Activated naive CD8-positive, alpha-beta T cell treated with anti-CD3 and anti-CD28 coated beads, Interleukin-2, amount 50 U/mL, for 24 hours (primary cell): ENCODE results near the gene GTF2F2.

Source experiments
- ATAC-seq: fragments of 150-1000 bp; cut with Tn5 transposase; one replicate; pipeline ENCODE4 v1.10.0; 2021
- DNase-seq: peaks from one replicate; pipeline ENCODE4 v3.0.0; 2021
- H3K27ac Mint-ChIP-seq: one replicate; pipeline ENCODE4 v1.8.0; 2021; ENCODE audit warnings: mild to moderate bottlenecking, mixed read lengths
- H3K27me3 Mint-ChIP-seq: one replicate; pipeline ENCODE4 v1.8.0; 2021; ENCODE audit warnings: mixed read lengths
- H3K36me3 Mint-ChIP-seq: one replicate; pipeline ENCODE4 v1.8.0; 2021; ENCODE audit warnings: low read depth, mixed read lengths
- H3K4me1 Mint-ChIP-seq: one replicate; pipeline ENCODE4 v1.8.0; 2021; ENCODE audit warnings: mixed read lengths
- H3K4me3 Mint-ChIP-seq: one replicate; pipeline ENCODE4 v1.8.0; 2021; ENCODE audit warnings: mild to moderate bottlenecking, moderate library complexity, mixed read lengths
- H3K9me3 Mint-ChIP-seq: one replicate; pipeline ENCODE4 v1.8.0; 2021; ENCODE audit warnings: mixed read lengths

Gene GTF2F2, protein sequence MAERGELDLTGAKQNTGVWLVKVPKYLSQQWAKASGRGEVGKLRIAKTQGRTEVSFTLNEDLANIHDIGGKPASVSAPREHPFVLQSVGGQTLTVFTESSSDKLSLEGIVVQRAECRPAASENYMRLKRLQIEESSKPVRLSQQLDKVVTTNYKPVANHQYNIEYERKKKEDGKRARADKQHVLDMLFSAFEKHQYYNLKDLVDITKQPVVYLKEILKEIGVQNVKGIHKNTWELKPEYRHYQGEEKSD

DNA sequence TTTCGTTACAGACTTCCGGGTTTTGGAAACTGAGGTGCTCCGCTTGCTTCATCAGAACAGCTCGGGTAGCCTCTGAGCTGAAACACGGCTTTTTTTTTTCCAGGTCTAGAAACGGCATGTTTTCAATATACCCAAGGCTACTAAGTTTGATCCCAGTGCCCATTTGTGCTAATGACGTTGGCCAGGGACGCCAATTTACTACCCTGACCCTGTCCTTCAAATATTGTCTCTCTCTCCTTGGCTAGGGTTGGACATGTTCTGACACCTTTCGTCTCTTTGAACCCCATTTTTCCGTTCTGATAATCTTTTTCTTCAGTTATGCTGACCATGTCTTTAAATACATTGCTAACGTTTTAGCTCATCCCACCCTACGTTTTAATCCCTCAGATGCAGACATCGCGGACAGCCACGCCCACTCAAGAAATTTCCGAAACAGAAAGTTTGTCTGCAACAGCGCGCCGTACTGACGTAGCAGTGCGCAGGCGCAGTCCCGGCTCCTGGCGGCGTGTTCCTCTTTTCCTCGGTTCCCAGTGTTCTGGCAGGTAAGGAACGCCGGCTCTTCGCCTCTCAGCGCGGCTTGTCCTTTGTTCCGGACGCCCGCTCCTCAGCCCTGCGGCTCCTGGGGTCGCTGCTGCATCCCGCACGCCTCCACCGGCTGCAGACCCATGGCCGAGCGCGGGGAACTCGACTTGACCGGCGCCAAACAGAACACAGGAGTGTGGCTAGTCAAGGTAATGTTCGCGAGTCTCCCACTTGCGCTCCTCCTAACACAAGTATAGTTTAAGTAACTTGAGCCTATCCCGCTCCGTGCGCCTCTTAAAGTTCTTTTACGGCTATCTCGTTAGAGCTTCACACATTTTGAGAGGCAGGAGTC, at the start of gene GTF2F2:
TSS of gene GTF2F2 (plus strand) at position 520 of the 874 bp plus-strand sequence. CDS start at position 666, 146 bp downstream.
- Mint-ChIP-seq H3K9me3 (no peaks in the 10 kb centered on the region), H3K27ac (no peak within 1 kb of the TSS), H3K27me3 (no peaks in the 10 kb centered on the region), H3K4me1 (peaks cover 8% of the 10 kb centered on the region), H3K36me3 (peaks cover 5% of the 10 kb centered on the region), H3K4me3 (no peak within 1 kb of the TSS)
- ATAC-seq: peak; percentile 75
- peak; percentile 92 for DNase-seq

DNA sequence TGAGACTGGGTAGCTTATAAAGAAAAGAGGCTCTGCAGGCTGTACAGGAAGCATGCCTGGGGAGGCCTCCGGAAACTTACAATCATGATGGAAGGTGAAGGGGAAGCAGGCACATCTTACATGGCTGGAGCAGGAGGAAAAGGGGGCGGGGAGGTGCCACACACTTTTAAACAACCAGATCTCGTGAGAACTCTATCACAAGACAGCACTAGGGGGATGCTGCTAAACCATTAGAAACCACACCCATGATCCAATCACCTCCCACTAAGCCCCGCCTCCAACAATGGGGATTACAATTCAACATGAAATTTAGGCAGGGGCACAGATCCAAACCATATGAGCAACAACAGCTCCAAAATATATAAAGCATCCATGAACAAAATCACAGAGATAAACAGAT, 46.5 kb upstream of the GTF2F2 start:
- DNase-seq (no peak), ATAC-seq (no peak)
- Mint-ChIP-seq H3K27me3 (peaks cover 16% of the 10 kb centered on the region), H3K27ac (peak overlapping the region; percentile 29), H3K36me3 (no peaks in the 10 kb centered on the region), H3K4me1 (no peaks in the 10 kb centered on the region), H3K4me3 (no peak overlapping the region), H3K9me3 (no peaks in the 10 kb centered on the region)

DNA sequence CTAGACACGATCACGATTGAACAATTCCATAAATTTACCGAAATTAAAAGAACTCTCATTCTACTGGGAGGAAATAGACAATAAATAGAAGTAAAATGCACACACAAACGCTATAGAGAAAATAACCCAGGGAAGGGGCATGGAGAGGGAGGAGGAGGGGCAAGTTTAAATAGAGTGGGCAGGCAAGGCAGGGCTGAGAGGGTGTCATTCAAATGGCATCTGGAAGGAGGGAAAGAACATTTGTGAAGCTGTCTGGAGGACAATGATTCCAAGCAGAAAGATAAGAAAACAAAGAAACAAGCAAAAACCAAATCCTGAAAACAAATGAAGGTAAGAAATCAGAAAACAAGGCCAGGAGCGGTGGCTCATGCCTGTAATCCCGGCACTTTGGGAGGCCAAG, 45.6 kb upstream of the GTF2F2 start:
- no peaks in the 10 kb centered on the region for H3K36me3 Mint-ChIP-seq
- H3K9me3 Mint-ChIP-seq: no peaks in the 10 kb centered on the region
- H3K27me3 Mint-ChIP-seq: peaks cover 13% of the 10 kb centered on the region
- no peaks in the 10 kb centered on the region for H3K4me1 Mint-ChIP-seq
- H3K27ac Mint-ChIP-seq: no peak overlapping the region
- no peak overlapping the region for H3K4me3 Mint-ChIP-seq
- DNase-seq (no peak), ATAC-seq (no peak)

DNA sequence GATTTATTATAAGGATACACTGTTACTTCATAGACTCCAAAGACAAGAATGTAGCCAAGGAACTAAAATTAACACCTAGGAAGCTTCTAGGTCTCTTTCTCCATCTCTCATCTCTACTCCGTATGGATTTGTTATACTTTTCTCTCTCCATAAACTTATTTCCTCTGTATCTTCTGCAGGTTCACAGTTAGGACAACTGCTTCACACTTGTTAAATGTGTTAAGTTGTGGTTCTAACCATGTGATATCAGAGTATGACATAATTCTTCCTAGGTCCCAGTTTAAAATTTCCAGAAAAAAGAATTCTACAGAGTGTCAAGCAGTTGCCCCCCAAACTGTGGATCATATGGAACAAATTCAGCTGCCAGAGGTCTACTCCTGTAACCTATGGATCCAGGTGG, 42.3 kb upstream of the GTF2F2 start:
- Mint-ChIP-seq H3K4me1 (no peaks in the 10 kb centered on the region), H3K9me3 (no peaks in the 10 kb centered on the region), H3K36me3 (no peaks in the 10 kb centered on the region), H3K27me3 (peaks cover 13% of the 10 kb centered on the region), H3K4me3 (no peak overlapping the region), H3K27ac (no peak overlapping the region)
- no peak for DNase-seq
- ATAC-seq: no peak

DNA sequence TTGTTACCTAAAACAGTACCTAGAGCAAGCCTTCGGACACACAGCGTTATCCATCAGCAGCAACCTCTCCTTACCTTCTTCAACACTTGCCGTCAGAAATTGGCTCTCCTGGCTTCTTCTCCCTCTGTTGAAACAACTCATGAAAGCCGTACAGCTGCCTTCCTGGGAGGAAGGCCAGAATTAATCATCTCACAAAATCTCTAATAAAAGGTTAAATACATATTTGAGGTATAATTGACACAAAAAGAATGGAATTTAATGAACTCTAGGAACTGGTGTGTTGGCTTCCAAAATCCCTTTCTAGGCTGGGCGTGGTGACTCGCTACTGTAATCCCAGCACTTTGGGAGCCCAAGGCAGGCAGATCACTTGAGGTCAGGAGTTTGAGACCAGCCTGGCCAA, 37.3 kb upstream of the GTF2F2 start:
- no peaks in the 10 kb centered on the region for H3K9me3 Mint-ChIP-seq
- DNase-seq (no peak), ATAC-seq (no peak)
- H3K4me3 Mint-ChIP-seq: no peak overlapping the region
- peaks cover 3% of the 10 kb centered on the region for H3K27me3 Mint-ChIP-seq
- H3K4me1 Mint-ChIP-seq: no peaks in the 10 kb centered on the region
- no peaks in the 10 kb centered on the region for H3K36me3 Mint-ChIP-seq
- no peak overlapping the region for H3K27ac Mint-ChIP-seq

DNA sequence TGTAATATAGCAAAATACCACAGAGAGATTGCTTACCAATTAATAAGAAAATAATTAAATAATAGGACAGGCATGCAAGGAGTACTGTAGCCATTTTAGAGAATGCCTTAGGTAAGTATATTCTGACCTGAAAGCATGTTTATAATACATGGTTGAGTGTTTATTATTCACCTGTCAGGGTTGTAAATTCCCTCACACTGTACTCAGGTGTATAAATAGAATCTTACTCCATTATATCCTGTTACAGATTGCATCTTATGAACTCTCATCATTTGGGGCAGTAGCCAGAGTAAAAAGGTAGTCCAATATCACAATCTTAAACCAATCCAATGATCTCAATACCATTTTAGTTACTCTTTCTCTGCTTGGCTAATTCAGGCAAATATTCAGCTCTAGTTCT, 35.8 kb upstream of the GTF2F2 start:
- ATAC-seq: no peak
- Mint-ChIP-seq H3K36me3 (no peaks in the 10 kb centered on the region), H3K4me3 (no peak overlapping the region)

DNA sequence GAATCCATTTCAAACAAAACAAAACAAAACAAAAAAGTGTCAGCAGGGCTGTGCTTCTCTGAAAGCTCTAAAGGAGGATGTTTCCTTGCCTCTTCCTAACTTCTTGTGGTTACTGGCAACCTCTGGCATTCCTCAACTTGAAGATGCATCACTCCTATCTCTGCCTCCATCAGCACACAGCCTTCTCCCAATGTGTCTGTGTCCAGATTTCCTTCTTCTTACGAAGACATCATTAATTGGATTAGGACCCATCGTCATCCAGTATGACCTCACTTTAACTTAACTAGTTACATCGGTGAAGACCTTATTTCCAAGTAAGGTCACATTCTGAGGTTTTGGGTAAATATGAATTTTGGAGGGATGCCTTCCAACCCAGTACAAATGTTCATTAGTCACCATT, 33.8 kb upstream of the GTF2F2 start:
- Mint-ChIP-seq H3K4me3 (no peak overlapping the region), H3K27ac (no peak overlapping the region), H3K36me3 (no peaks in the 10 kb centered on the region), H3K27me3 (peaks cover 11% of the 10 kb centered on the region), H3K4me1 (no peaks in the 10 kb centered on the region), H3K9me3 (no peaks in the 10 kb centered on the region)
- ATAC-seq (no peak), DNase-seq (no peak)

More for the DNA sequence above, 35.8 kb upstream of the GTF2F2 start:
- H3K9me3 Mint-ChIP-seq: no peaks in the 10 kb centered on the region
- H3K27ac Mint-ChIP-seq: no peak overlapping the region
- no peak for DNase-seq
- peaks cover 2% of the 10 kb centered on the region for H3K27me3 Mint-ChIP-seq
- no peaks in the 10 kb centered on the region for H3K4me1 Mint-ChIP-seq

DNA sequence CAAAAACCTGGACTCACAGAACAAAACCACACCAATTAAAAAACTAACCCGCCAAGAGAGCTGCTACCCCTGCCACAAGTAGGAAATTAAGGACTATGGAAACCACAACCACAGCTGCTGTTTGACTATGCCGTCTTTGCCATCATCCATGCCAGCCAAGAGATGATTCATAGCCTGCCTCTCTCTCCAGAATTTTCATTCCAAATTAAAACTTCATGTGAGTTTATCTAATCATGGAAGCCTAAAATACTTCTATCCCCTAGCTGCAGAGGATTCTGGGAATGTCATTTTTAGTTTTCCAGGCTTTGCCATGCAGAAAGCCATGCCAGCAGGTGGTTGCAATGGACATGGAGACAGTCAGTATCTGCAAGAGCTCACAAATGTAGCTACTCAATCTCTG, 27.6 kb upstream of the GTF2F2 start:
- peaks cover 18% of the 10 kb centered on the region for H3K27me3 Mint-ChIP-seq
- DNase-seq (no peak), ATAC-seq (no peak)
- no peaks in the 10 kb centered on the region for H3K9me3 Mint-ChIP-seq
- no peak overlapping the region for H3K27ac Mint-ChIP-seq
- H3K4me1 Mint-ChIP-seq: peaks cover 4% of the 10 kb centered on the region
- H3K36me3 Mint-ChIP-seq: no peaks in the 10 kb centered on the region
- no peak overlapping the region for H3K4me3 Mint-ChIP-seq

DNA sequence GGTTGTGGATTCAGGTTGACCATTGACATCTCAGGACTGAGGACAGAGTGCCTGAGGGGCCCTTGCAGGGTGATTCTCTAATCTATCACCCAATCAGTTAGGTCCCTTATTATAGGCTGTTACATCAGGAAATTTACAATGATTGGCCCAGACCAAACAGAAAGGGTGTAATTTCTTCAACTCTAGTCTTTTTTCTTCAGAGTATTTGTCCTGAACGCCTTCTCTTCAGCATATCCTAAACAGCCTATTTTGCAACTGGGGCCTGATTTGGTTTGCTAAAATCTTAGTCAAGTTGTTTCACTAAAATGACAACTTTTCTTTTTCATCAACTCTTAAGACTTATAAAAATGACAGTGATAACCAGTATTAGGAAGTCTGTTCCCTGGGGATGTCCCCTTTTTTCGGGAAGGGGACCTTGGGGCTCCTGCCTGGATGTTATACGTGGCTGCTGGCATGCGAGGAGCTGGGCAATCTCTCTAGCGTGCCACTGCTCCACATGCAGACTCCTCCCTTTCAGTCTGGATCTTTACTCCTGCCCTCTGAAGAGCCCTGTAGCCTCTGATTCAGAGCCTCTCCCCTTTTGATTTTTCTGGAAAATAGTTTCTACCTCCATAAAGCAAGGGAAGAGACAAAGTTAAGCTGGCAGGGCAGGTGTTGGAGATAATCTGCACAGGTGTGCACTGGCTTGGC, 19.6 kb upstream of the GTF2F2 start:
- Mint-ChIP-seq H3K4me3 (no peak overlapping the region), H3K27ac (no peak overlapping the region), H3K36me3 (no peaks in the 10 kb centered on the region), H3K27me3 (peaks cover 5% of the 10 kb centered on the region), H3K4me1 (no peaks in the 10 kb centered on the region), H3K9me3 (no peaks in the 10 kb centered on the region)
- ATAC-seq: no peak
- no peak for DNase-seq

DNA sequence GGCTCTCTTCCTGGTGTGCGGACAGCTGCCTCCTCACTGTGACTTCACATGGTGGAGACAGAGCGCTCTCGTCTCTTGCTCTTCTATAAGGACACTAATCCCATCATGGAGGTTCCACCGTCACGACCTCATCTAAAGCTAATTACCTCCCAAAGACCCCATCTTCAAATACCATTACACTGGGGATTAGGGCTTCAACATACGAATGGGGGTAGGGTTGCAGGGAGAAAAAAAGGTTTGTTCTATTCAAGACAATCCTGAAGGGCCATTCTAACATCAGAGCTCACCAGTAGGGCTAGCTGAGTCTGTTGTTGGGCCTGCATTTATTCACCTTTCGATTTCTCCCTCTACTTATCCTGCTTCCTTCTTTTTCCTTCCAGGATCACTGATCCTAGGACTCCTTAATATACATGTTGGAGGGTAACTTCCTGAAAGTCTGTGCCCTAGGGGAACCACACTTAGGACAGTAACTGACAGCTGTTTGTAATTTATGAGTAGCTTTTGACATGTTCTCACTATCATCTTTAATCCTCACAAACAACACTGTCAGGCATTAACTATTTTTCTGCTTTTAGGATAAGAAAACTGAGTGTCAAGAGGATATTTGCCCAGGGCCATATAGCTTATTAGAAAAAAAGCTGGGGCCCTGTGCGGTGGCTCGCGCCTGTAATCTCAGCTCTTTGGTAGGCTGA, 18.8 kb upstream of the GTF2F2 start:
- Mint-ChIP-seq H3K36me3 (no peaks in the 10 kb centered on the region), H3K27me3 (peaks cover 7% of the 10 kb centered on the region), H3K4me3 (no peak overlapping the region), H3K9me3 (no peaks in the 10 kb centered on the region), H3K27ac (no peak overlapping the region), H3K4me1 (no peaks in the 10 kb centered on the region)
- no peak for ATAC-seq
- DNase-seq: no peak

DNA sequence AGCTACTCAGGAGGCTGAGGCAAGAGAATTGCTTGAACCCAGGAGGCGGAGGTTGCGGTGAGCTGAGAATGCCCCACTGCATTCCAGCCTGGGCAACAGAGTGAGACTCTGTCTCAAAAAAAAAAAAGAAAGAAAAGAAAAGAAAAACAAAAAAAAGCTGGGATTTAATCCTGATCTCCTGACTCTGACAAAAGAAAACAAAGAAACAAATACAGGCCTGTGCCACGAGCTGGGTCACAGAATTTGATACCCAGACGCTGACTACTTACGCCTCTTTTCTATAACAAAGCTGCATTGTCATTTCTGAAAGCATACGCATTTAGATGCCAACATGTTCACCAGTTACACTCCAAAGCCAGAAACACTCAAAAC, 18.2 kb upstream of the GTF2F2 start:
- H3K27me3 Mint-ChIP-seq: peaks cover 10% of the 10 kb centered on the region
- ATAC-seq: no peak
- H3K27ac Mint-ChIP-seq: no peak overlapping the region
- no peaks in the 10 kb centered on the region for H3K4me1 Mint-ChIP-seq
- H3K4me3 Mint-ChIP-seq: no peak overlapping the region
- H3K9me3 Mint-ChIP-seq: no peaks in the 10 kb centered on the region
- no peaks in the 10 kb centered on the region for H3K36me3 Mint-ChIP-seq
- DNase-seq: no peak

DNA sequence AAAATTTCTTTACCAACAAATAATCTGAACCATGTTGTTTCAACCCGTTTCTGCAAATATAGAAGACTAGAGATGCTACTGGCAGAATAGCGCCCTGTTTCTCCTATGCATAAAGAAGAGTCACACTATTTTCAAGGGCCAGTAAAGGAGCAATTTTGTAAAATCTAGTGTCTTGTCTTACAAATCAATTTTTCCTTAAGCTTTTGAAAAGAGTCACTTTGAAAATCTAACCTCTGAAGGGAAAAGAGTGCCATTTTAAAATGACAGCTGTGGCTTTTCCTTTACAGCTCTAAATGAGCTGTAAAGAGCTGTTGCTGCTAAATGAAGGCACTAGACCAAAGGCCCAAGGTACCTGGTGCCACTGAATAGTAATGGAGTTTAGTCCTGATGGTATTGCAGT, 16.9 kb upstream of the GTF2F2 start:
- Mint-ChIP-seq H3K4me1 (peaks cover 3% of the 10 kb centered on the region), H3K27ac (no peak overlapping the region), H3K9me3 (no peaks in the 10 kb centered on the region), H3K36me3 (no peaks in the 10 kb centered on the region), H3K4me3 (no peak overlapping the region), H3K27me3 (peaks cover 14% of the 10 kb centered on the region)
- DNase-seq: no peak
- ATAC-seq: no peak

DNA sequence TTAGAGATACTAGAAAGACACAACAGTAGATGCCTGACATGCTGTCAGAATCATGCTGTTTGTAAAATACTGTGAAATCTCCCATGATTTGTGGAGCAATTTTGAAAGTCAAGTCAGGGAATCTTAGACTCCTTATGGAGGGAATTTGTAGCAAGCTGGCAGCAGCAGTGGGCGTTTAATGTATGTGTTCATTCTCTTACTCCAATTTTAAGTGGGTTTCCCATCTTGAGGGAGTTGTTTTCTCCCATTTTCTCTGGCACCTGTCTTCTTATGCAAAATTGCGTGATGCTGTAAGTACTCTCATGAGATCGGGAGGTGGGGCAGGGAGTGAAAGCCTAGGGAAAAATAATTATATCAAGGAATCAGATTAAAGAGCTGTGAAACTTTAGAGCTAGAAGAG, 16.0 kb upstream of the GTF2F2 start:
- H3K27me3 Mint-ChIP-seq: peaks cover 15% of the 10 kb centered on the region
- no peak for ATAC-seq
- H3K4me1 Mint-ChIP-seq: peaks cover 11% of the 10 kb centered on the region
- H3K9me3 Mint-ChIP-seq: no peaks in the 10 kb centered on the region
- H3K36me3 Mint-ChIP-seq: no peaks in the 10 kb centered on the region
- H3K4me3 Mint-ChIP-seq: no peak overlapping the region
- no peak overlapping the region for H3K27ac Mint-ChIP-seq
- DNase-seq: no peak

DNA sequence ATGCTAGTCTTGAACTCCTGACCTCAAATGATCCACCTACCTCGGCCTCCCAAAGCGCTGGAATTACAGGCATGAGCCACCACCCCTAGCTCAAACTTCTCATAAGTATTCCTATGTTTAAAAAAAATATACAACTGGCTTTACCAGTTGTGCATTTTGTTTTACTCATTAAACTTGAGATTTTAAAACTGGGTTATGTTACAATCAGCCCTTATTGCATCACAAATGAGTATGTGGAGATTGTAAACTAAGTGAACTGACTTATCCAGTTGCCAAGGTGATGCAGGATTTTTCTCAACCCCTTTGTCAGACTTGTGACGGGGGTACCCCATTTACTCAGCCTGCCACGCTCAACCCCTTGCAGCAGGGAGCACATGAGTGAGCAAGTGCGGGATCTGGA, 14.4 kb upstream of the GTF2F2 start:
- H3K27me3 Mint-ChIP-seq: peaks cover 15% of the 10 kb centered on the region
- DNase-seq (no peak), ATAC-seq (no peak)
- no peaks in the 10 kb centered on the region for H3K9me3 Mint-ChIP-seq
- H3K36me3 Mint-ChIP-seq: no peaks in the 10 kb centered on the region
- H3K4me1 Mint-ChIP-seq: peaks cover 16% of the 10 kb centered on the region
- no peak overlapping the region for H3K27ac Mint-ChIP-seq
- H3K4me3 Mint-ChIP-seq: no peak overlapping the region
